GM12872 (cell line): ENCODE data around the gene PTPRJ.

Experiments
- TF ChIP-seq, protein P1 (sequence below): IDR thresholded peaks from 3 replicates; pipeline ENCODE4 v1.5.1; 2011; ENCODE audit warnings: low read depth, mild to moderate bottlenecking, low read length, moderate library complexity; ENCODE audit not compliant: insufficient read depth

The PTPRJ gene

DNA sequence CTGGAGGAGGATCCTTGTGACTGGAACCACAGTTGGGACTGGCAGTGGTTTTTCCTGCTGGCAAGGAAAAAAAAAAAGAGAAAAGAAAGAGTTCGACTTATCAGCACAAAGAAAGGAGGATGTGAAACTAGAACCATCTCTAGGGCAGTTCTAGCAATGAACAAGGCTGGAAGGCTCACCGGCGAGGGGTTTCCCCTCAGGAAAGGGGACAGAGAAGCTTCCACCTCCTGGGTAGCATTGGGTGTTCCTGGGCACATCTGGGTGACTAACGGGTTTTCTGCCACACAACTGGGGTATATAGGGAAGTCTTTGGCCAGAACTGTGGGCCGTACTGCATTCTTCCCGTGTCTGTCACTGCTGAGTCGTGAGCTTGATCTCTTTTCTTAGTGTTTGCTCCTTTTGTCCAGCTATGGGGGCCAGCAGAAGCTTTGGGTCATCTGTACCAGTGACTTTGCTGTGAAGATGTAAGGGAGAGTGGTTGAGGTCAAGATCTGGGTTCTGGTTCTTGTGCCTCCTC lies 126.9 kb downstream of the PTPRJ start:
- TF ChIP-seq, protein P1, sequence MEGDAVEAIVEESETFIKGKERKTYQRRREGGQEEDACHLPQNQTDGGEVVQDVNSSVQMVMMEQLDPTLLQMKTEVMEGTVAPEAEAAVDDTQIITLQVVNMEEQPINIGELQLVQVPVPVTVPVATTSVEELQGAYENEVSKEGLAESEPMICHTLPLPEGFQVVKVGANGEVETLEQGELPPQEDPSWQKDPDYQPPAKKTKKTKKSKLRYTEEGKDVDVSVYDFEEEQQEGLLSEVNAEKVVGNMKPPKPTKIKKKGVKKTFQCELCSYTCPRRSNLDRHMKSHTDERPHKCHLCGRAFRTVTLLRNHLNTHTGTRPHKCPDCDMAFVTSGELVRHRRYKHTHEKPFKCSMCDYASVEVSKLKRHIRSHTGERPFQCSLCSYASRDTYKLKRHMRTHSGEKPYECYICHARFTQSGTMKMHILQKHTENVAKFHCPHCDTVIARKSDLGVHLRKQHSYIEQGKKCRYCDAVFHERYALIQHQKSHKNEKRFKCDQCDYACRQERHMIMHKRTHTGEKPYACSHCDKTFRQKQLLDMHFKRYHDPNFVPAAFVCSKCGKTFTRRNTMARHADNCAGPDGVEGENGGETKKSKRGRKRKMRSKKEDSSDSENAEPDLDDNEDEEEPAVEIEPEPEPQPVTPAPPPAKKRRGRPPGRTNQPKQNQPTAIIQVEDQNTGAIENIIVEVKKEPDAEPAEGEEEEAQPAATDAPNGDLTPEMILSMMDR: no peak

DNA sequence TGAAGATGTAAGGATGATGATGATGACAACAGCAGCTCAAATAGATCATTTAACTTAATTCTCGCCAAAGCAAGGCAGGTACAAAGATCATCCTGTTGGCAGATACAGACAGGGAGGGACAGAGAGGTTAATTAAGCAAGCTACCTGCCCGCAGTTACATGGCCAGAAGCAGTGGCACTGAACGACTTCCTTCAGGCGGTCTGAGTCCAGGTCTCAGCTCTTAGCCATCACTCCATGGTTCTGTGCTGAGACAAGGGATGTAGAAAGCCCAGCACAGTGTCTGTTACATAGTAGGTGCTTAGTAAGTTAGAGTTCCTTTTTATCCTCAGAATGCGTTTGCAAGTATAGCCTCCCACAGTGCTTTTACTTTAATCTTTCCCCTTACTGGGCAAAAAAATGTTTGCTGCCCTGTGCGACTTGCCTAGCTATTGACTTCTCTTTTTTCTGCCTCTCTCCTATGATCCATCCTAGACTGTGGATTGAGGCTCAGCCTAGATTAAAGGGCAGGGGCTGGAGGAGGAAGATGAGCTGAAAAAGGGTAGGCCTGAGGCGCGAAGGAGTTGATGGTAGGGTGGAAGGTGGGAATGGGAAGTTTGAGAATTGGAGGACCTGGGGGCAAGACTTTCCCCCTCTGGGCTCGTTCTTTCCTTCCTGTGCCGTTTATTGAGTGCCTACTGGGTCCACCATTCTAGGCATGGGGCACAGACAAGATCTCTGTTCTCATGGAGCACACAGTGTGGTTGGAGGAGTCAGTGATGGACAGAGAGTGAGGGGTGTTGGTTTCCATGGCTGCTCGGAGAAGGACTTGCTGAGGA lies 128.1 kb downstream of the PTPRJ start:
- TF ChIP-seq, protein P1: no peak

DNA sequence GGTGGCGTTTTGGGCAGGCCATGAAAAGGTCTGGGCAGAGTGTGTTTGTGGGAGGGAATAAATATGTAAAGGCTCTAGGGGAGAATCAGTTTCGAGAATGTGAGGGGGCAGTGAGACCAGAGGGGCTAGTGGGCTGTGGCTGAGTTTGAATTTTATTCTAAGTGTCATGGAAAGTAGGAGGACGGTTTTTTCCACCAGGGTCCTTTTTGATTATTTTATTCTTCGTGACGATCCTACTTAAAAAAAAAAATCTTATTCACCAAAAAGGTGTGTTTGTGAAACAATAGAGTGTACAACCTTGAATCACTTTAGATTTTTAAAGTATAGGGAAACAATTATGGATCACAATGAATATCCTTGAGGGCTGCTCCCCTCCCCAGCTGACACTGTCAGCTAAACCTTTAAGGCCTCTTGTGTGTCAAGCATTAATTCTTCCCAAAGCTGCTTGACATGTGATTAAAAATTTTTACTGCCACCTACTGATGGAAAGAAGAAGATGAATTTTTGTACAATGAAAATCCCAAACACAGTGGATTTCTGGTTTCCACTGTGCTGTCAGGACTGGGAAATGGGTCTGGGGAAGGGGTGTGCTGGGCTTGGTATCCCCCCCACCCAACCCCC lies 128.8 kb downstream of the PTPRJ start:
- TF ChIP-seq, protein P1: 0 out of 3 replicates have a peak, but pooled peaks have one; percentile 23

DNA sequence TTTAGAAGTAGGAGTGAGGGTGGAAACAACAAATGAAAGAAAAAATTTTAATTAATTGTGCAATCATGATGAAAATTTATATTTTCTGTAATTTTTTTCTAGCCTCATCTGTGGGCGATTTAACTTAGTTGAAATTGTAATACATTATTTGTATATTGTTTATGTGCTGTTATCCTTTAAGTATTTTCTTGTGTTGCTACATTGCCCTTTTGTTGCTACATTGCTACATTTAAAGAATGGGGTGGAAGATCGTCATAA lies 130.1 kb downstream of the PTPRJ start:
- TF ChIP-seq, protein P1: no peak

DNA sequence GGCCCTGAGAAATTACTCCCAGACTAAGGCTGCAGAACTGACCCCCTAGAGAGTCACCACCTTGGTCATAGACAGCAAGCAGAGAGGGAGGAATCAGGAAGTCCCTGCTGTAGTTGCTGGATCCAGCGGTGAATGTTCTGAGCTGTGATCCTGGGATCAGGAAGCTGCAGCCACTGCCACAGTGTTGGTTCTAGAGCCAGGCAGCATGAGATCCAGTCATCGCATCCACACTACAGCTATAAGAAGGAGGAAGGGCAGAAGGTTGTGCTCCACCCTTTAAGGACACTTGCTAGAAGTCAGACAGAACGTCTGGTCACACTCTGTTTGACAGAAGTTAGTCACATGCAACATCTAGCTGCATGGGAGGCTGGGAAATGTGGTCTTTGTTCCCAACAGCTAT lies 131.5 kb downstream of the PTPRJ start:
- TF ChIP-seq, protein P1: no peak

DNA sequence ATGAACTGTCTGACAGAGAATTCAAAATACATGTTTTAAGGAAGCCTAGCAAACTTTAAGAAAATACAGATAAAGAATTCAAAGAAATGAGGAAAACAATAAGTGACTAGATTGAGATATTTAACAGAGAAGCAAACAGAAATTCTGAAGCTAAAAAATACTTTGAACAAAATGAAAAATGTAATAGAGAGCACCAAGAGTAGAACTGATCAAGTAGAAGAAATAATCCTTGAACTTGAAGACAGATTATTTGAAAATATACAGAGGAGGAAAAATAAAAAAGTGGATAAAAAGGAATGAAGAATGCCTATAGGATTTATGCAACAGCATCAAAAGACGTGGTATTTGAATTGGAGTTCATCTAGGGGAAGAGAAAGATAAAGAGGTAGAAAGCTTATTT lies 134.4 kb downstream of the PTPRJ start:
- TF ChIP-seq, protein P1: no peak

DNA sequence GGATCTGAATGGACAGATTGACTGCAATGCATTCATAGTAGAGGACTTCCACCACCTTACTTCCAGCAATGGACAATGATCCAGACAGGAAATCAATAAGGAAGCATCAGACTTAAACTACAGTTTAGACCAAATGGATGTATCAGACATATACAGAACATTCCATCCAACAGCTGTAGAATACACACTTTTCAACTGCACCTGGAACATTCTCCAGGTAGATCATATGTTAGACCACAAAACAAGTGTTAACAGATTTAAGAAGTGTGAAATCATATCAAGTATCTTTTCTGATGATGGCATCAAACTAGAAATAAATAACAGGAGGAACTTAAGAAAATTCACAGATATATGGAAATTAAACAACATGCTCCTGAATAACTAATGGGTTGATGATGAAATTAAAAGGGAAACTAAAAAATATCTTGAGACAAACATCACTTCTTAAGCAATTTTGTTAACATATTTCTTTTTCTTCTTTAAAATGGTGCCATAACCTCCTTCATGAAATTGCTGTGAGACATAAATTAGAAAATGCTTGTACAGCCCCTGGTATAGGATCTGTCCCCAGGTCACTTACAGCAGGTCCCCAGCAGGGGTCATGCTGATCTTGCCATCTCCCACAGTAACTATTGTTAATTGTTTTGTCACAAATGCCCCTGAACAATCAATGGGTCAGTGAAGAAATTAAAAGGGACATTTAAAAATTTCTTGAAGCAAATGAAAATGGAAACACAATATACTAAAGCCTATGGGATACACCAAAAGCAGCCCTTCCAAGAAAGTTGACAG lies 136.3 kb downstream of the PTPRJ start:
- TF ChIP-seq, protein P1: peak; percentile 52; the same call in 2 of the 3 replicates
